H9 (cell line): ENCODE measurements around the gene MAP2. TPM values are rescaled to one million over a fixed set of nuclear protein-coding genes. Genes with fewer than 3 reads are reported as not detected.

Experiments
- DNase-seq: peaks from one replicate; pipeline ENCODE4 v3.0.0-alpha.2; 2017
- H2AFZ ChIP-seq: one replicate; pipeline ENCODE4 v1.6.1; 2013; ENCODE audit warnings: mild to moderate bottlenecking, low read length, control low read depth, moderate library complexity
- H2AK5ac ChIP-seq: 2 replicates; pipeline ENCODE4 v1.6.1; 2013; ENCODE audit warnings: low read length, control low read depth, mixed read lengths; ENCODE audit not compliant: insufficient read length
- H2BK120ac ChIP-seq: one replicate; pipeline ENCODE4 v1.6.1; 2013; ENCODE audit warnings: low read depth, mild to moderate bottlenecking, low read length, control low read depth, inconsistent platforms; ENCODE audit not compliant: poor library complexity, severe bottlenecking
- H2BK12ac ChIP-seq: 2 replicates; pipeline ENCODE4 v1.6.1; 2013; ENCODE audit warnings: low read length, control low read depth, mixed read lengths, low read depth; ENCODE audit not compliant: insufficient read length
- H2BK15ac ChIP-seq: 2 replicates; pipeline ENCODE4 v1.6.1; 2013; ENCODE audit warnings: low read depth, low read length, control low read depth
- H2BK20ac ChIP-seq: one replicate; pipeline ENCODE4 v1.6.1; 2013; ENCODE audit warnings: low read depth, mild to moderate bottlenecking, low read length, control low read depth, inconsistent platforms; ENCODE audit not compliant: poor library complexity, severe bottlenecking
- H2BK5ac ChIP-seq: 2 replicates; pipeline ENCODE4 v1.6.1; 2013; ENCODE audit warnings: low read length, control low read depth, mixed read lengths; ENCODE audit not compliant: insufficient read length
- H3K14ac ChIP-seq: 2 replicates; pipeline ENCODE4 v1.6.1; 2013; ENCODE audit warnings: low read length, control low read depth; ENCODE audit not compliant: insufficient read depth
- H3K18ac ChIP-seq: 2 replicates; pipeline ENCODE4 v1.6.1; 2013; ENCODE audit warnings: low read depth, mild to moderate bottlenecking, mixed read lengths, low read length, control low read depth; ENCODE audit not compliant: insufficient read length
- H3K23ac ChIP-seq: 2 replicates; pipeline ENCODE4 v1.6.1; 2013; ENCODE audit warnings: low read length, control low read depth, mixed read lengths, low read depth; ENCODE audit not compliant: insufficient read length
- H3K23me2 ChIP-seq: 2 replicates; pipeline ENCODE4 v1.6.1; 2013; ENCODE audit warnings: low read depth, mild to moderate bottlenecking, mixed read lengths, low read length, control low read depth; ENCODE audit not compliant: insufficient read length, poor library complexity, severe bottlenecking
- H3K27ac ChIP-seq: 2 replicates; pipeline ENCODE4 v1.5.1; 2013; ENCODE audit warnings: low read length, control low read depth, mixed read lengths, low read depth; ENCODE audit not compliant: insufficient read length
- H3K27me3 ChIP-seq: 2 replicates; pipeline ENCODE4 v1.6.1; 2013; ENCODE audit warnings: low read length, control low read depth, inconsistent platforms; ENCODE audit not compliant: insufficient read depth
- H3K4ac ChIP-seq: 2 replicates; pipeline ENCODE4 v1.6.1; 2013; ENCODE audit warnings: low read depth, mild to moderate bottlenecking, control low read depth, inconsistent platforms, low read length, moderate library complexity
- H3K4me1 ChIP-seq: 2 replicates; pipeline ENCODE4 v1.6.1; 2013; ENCODE audit warnings: low read length, control low read depth, inconsistent platforms; ENCODE audit not compliant: insufficient read depth
- H3K4me2 ChIP-seq: 2 replicates; pipeline ENCODE4 v1.6.1; 2013; ENCODE audit warnings: low read length, control low read depth, mixed read lengths; ENCODE audit not compliant: insufficient read length, insufficient read depth
- H3K56ac ChIP-seq: 2 replicates; pipeline ENCODE4 v1.6.1; 2013; ENCODE audit warnings: low read depth, mild to moderate bottlenecking, mixed read lengths, low read length, control low read depth; ENCODE audit not compliant: insufficient read length
- H3K79me1 ChIP-seq: 2 replicates; pipeline ENCODE4 v1.6.1; 2013; ENCODE audit warnings: low read depth, mild to moderate bottlenecking, moderate library complexity, low read length, control low read depth, inconsistent platforms; ENCODE audit not compliant: insufficient read depth, poor library complexity, severe bottlenecking
- H3K79me2 ChIP-seq: 2 replicates; pipeline ENCODE4 v1.6.1; 2013; ENCODE audit warnings: low read length, control low read depth, inconsistent platforms; ENCODE audit not compliant: insufficient read depth
- H3K9ac ChIP-seq: 2 replicates; pipeline ENCODE4 v1.6.1; 2013; ENCODE audit warnings: low read length, control low read depth, mixed read lengths; ENCODE audit not compliant: insufficient read length; ENCODE audit errors: extremely low read depth
- H3K9me3 ChIP-seq: one replicate; pipeline ENCODE4 v1.6.1; 2013; ENCODE audit warnings: low read depth, low read length, inconsistent platforms; ENCODE audit not compliant: control insufficient read depth
- H3T11ph ChIP-seq: one replicate; pipeline ENCODE4 v1.6.1; 2013; ENCODE audit warnings: mild to moderate bottlenecking, low read length, control low read depth, inconsistent platforms
- H4K20me1 ChIP-seq: one replicate; pipeline ENCODE4 v1.6.1; 2013; ENCODE audit not compliant: control insufficient read depth, insufficient read length, insufficient read depth
- H4K5ac ChIP-seq: 2 replicates; pipeline ENCODE4 v1.6.1; 2013; ENCODE audit warnings: low read depth, mild to moderate bottlenecking, mixed read lengths, low read length, control low read depth; ENCODE audit not compliant: insufficient read length
- H4K8ac ChIP-seq: replicated peaks from 2 replicates; pipeline ENCODE4 v1.6.1; 2013; ENCODE audit warnings: low read length, control low read depth, mixed read lengths, low read depth; ENCODE audit not compliant: insufficient read length
- H4K91ac ChIP-seq: 2 replicates; pipeline ENCODE4 v1.6.1; 2013; ENCODE audit warnings: low read depth, mild to moderate bottlenecking, moderate library complexity, mixed read lengths, low read length, control low read depth; ENCODE audit not compliant: insufficient read length
- H3K27ac Mint-ChIP-seq, 3 experiments: 2 replicates in 2 of 3; 3 replicates in 1 of 3; pipeline ENCODE4 v1.8.0; 2020 to 2021; ENCODE audit warnings: mixed read lengths in 3 of 3, mild to moderate bottlenecking in 1 of 3, moderate library complexity in 1 of 3
- H3K27me3 Mint-ChIP-seq: 2 replicates; pipeline ENCODE4 v1.8.0; 2021; ENCODE audit warnings: low read depth, mild to moderate bottlenecking, moderate library complexity, mixed read lengths
- H3K36me3 Mint-ChIP-seq, 3 experiments: 2 replicates in 2 of 3; 3 replicates in 1 of 3; pipeline ENCODE4 v1.8.0; 2020 to 2021; ENCODE audit warnings: low read depth in 3 of 3, mixed read lengths in 3 of 3; ENCODE audit not compliant: insufficient read depth in 1 of 3
- H3K4me1 Mint-ChIP-seq, 2 experiments: 2 replicates each; pipeline ENCODE4 v1.8.0; 2020; ENCODE audit warnings: mixed read lengths in 2 of 2
- H3K4me3 Mint-ChIP-seq, 2 experiments: 2 replicates in 1 of 2; 3 replicates in 1 of 2; pipeline ENCODE4 v1.8.0; 2020 to 2021; ENCODE audit warnings: mild to moderate bottlenecking in 2 of 2, mixed read lengths in 2 of 2, moderate library complexity in 1 of 2
- H3K9me3 Mint-ChIP-seq, 2 experiments: 2 replicates in 1 of 2; 3 replicates in 1 of 2; pipeline ENCODE4 v1.8.0; 2020; ENCODE audit warnings: mild to moderate bottlenecking in 2 of 2, mixed read lengths in 2 of 2, moderate library complexity in 1 of 2
- CTCF ChIP-seq: fragments of 200-600 bp; sonication (generic); conservative IDR thresholded peaks from 3 replicates; pipeline ENCODE4 v1.8.0; 2021; ENCODE audit warnings: antibody characterized with exemption, mild to moderate bottlenecking
- total RNA-seq: library from RNA; stranded (reverse); gene quantifications from 2 replicates; pipeline ENCODE4 v1.2.1, GENCODE V29; 2021

Gene MAP2
- total RNA-seq, 1 experiment from 2014 or later: 0.87 TPM

- H3K9me3 Mint-ChIP-seq: peaks cover 0 to 3% of the 10 kb centered on the region in 2 experiments; a peak in 1 of 5 replicates
- H3K4me1 Mint-ChIP-seq: peaks cover 2 to 4% of the 10 kb centered on the region in 2 experiments; a peak in 2 of 4 replicates
- no peak overlapping the region for H4K5ac ChIP-seq
- H2AFZ ChIP-seq: no peak overlapping the region
- no peak for TF ChIP-seq CTCF
- no peak overlapping the region for H3K27ac Mint-ChIP-seq
- H4K8ac ChIP-seq: no peak overlapping the region
- no peak overlapping the region for H2BK120ac ChIP-seq
- H3K4me1 ChIP-seq: no peaks in the 10 kb centered on the region
- no peaks in the 10 kb centered on the region for H3K79me2 ChIP-seq
- no peak overlapping the region for H3K18ac ChIP-seq
- H3K4me3 Mint-ChIP-seq: no peak overlapping the region
- H3K56ac ChIP-seq: no peak overlapping the region
- H3K9me3 ChIP-seq: no peaks in the 10 kb centered on the region
- no peak for DNase-seq
- H4K91ac ChIP-seq: no peak overlapping the region
- H3K27me3 Mint-ChIP-seq: no peaks in the 10 kb centered on the region
- no peak overlapping the region for H3T11ph ChIP-seq
- H4K20me1 ChIP-seq: no peaks in the 10 kb centered on the region
- no peaks in the 10 kb centered on the region for H3K23me2 ChIP-seq
- H3K79me1 ChIP-seq: no peaks in the 10 kb centered on the region
- H3K9ac ChIP-seq: no peak overlapping the region
- no peaks in the 10 kb centered on the region for H3K27me3 ChIP-seq
- no peak overlapping the region for H3K4ac ChIP-seq
- H2BK15ac ChIP-seq: no peak overlapping the region
- no peak overlapping the region for H2BK20ac ChIP-seq
- peaks cover 0 to 4% (median 0%) of the 10 kb centered on the region in 3 experiments; a peak in 1 of 7 replicates for H3K36me3 Mint-ChIP-seq
- no peak overlapping the region for H3K27ac ChIP-seq
- no peak overlapping the region for H3K4me2 ChIP-seq
- H2BK12ac ChIP-seq: no peak overlapping the region
- H3K14ac ChIP-seq: no peak overlapping the region
- H3K23ac ChIP-seq: no peak overlapping the region
- no peak overlapping the region for H2AK5ac ChIP-seq
- no peak overlapping the region for H2BK5ac ChIP-seq
Measured at GRCh38 chr2:209383212-209383611, 40.6 kb upstream of the MAP2 start.
